HG03571 (cell line): ENCODE data around the gene MAPKAP1.

Experiments used
- ATAC-seq: cut with Tn5 transposase; IDR thresholded peaks from one replicate; pipeline ENCODE4 v1.9.1; 2021; ENCODE audit not compliant: unreplicated experiment

The MAPKAP1 gene

GRCh38 chr9:125679597-125680189 lies 27.3 kb downstream of the MAPKAP1 start:
- ATAC-seq: no peak

- no peak for ATAC-seq
These were observed 31.7 kb downstream of the MAPKAP1 start for GRCh38 chr9:125674981-125675973.

- no peak for ATAC-seq
These were observed 34.1 kb downstream of the MAPKAP1 start for GRCh38 chr9:125672876-125673275.

- no peak for ATAC-seq
These were observed 43.9 kb downstream of the MAPKAP1 start for GRCh38 chr9:125663127-125663526.

- no peak for ATAC-seq
These were observed 46.5 kb downstream of the MAPKAP1 start for GRCh38 chr9:125660557-125660956.

- no peak for ATAC-seq
These were observed 47.1 kb downstream of the MAPKAP1 start for GRCh38 chr9:125659954-125660353.

GRCh38 chr9:125659201-125659840 lies 47.7 kb downstream of the MAPKAP1 start:
- ATAC-seq: no peak

- no peak for ATAC-seq
These were observed 50.4 kb downstream of the MAPKAP1 start for GRCh38 chr9:125656560-125656959.

GRCh38 chr9:125655691-125656410 lies 51.2 kb downstream of the MAPKAP1 start:
- no peak for ATAC-seq

GRCh38 chr9:125655066-125655633 lies 51.9 kb downstream of the MAPKAP1 start:
- ATAC-seq: no peak

- ATAC-seq: no peak
These were observed 52.9 kb downstream of the MAPKAP1 start for GRCh38 chr9:125654121-125654520.

GRCh38 chr9:125653325-125653724 lies 53.7 kb downstream of the MAPKAP1 start:
- no peak for ATAC-seq

- no peak for ATAC-seq
These were observed 54.2 kb downstream of the MAPKAP1 start for GRCh38 chr9:125652759-125653158.

GRCh38 chr9:125652233-125652594 lies 54.8 kb downstream of the MAPKAP1 start:
- ATAC-seq: no peak

- ATAC-seq: no peak
These were observed 55.3 kb downstream of the MAPKAP1 start for GRCh38 chr9:125651576-125652232.

GRCh38 chr9:125650271-125650737 lies 56.7 kb downstream of the MAPKAP1 start:
- ATAC-seq: peak; percentile 62

- ATAC-seq: no peak
These were observed 57.2 kb downstream of the MAPKAP1 start for GRCh38 chr9:125649826-125650225.

GRCh38 chr9:125649315-125649714 lies 57.7 kb downstream of the MAPKAP1 start:
- no peak for ATAC-seq

- ATAC-seq: no peak
These were observed 58.7 kb downstream of the MAPKAP1 start for GRCh38 chr9:125648294-125648693.

GRCh38 chr9:125646621-125647100 lies 60.3 kb downstream of the MAPKAP1 start:
- ATAC-seq: no peak
